Measurements from ENCODE around the gene ZNF276.

The ZNF276 gene

GRCh38 chr16:89712274-89712781, 9.0 kb upstream of the ZNF276 start:
- DNase-seq: no peak

GRCh38 chr16:89716493-89716892, 4.8 kb upstream of the ZNF276 start:
- DNase-seq: no peak

GRCh38 chr16:89716916-89717687, 4.2 kb upstream of the ZNF276 start:
- DNase-seq: no peak

GRCh38 chr16:89717688-89718505, 3.4 kb upstream of the ZNF276 start:
- DNase-seq: no peak

GRCh38 chr16:89720551-89720812, 855 bp upstream of the ZNF276 start:
- DNase-seq: no peak

GRCh38 chr16:89721546-89722391, 432 bp downstream of the ZNF276 start:
- DNase-seq: no peak

GRCh38 chr16:89722392-89723278, 1.3 kb downstream of the ZNF276 start:
- DNase-seq: no peak

- DNase-seq: no peak
These were observed 2.2 kb downstream of the ZNF276 start for GRCh38 chr16:89723279-89724250.

GRCh38 chr16:89727406-89728120, 6.2 kb downstream of the ZNF276 start:
- no peak for DNase-seq

- no peak for DNase-seq
These were observed 8.0 kb downstream of the ZNF276 start for GRCh38 chr16:89729293-89729692.

GRCh38 chr16:89729863-89730593, 8.7 kb downstream of the ZNF276 start:
- DNase-seq: no peak

GRCh38 chr16:89730610-89731234, 9.4 kb downstream of the ZNF276 start:
- DNase-seq: no peak

GRCh38 chr16:89732142-89732917, 11.0 kb downstream of the ZNF276 start:
- no peak for DNase-seq

- no peak for DNase-seq
These were observed 11.5 kb downstream of the ZNF276 start for GRCh38 chr16:89732918-89733242.

- DNase-seq: no peak
These were observed 12.0 kb downstream of the ZNF276 start for GRCh38 chr16:89733322-89733721.

- DNase-seq: no peak
These were observed 12.5 kb downstream of the ZNF276 start for GRCh38 chr16:89733792-89734191.

GRCh38 chr16:89736554-89736953, 15.2 kb downstream of the ZNF276 start:
- no peak for DNase-seq

GRCh38 chr16:89737341-89738071, 16.2 kb downstream of the ZNF276 start:
- no peak for DNase-seq

All from NCI-H187 (cell line).